H1 (cell line): Measurements from ENCODE around the gene DRC7. TPM values are rescaled to one million over a fixed set of nuclear protein-coding genes. Genes with fewer than 3 reads are reported as not detected.

Source experiments
- CTCF ChIA-PET: fragments of 300-600 bp; sonication (Branson Sonifier 250); formaldehyde crosslinking; loops from one replicate; lab custom pipeline; 2021; ENCODE audit not compliant: partially characterized antibody; lab: Charles Lee
- POLR2A ChIA-PET: fragments of 300-600 bp; sonication (Branson Sonifier 250); formaldehyde crosslinking; loops from one replicate; lab custom pipeline; 2021; ENCODE audit warnings: inconsistent platforms; ENCODE audit not compliant: partially characterized antibody; lab: Charles Lee
- DNase-seq, 2 experiments: peaks; one replicate each; pipeline versions ENCODE4 v3.0.0 to v3.0.0-alpha.2; 2010 to 2022; ENCODE audit warnings: low spot score in 2 of 2, low read depth in 1 of 2, mixed read lengths in 1 of 2
- FAIRE-seq: peaks from 2 replicates; lab custom pipeline; 2011; peaks lifted over from hg19 to GRCh38; lab: Jason Lieb, UNC
- H2AFZ ChIP-seq: 2 replicates; pipeline ENCODE4 v1.8.1; 2012; ENCODE audit warnings: low read length, inconsistent platforms
- H2AK5ac ChIP-seq: 2 replicates; pipeline ENCODE4 v1.6.1; 2013; ENCODE audit warnings: low read depth, low read length
- H2BK120ac ChIP-seq: replicated peaks from 2 replicates; pipeline ENCODE3; 2013; ENCODE audit warnings: low read depth, low read length, inconsistent platforms
- H2BK12ac ChIP-seq: 2 replicates; pipeline ENCODE4 v1.6.1; 2013; ENCODE audit warnings: low read depth, low read length
- H2BK15ac ChIP-seq: 2 replicates; pipeline ENCODE4 v1.6.1; 2013; ENCODE audit warnings: low read length
- H2BK20ac ChIP-seq: 2 replicates; pipeline ENCODE4 v1.6.1; 2013; ENCODE audit warnings: low read length
- H2BK5ac ChIP-seq: 2 replicates; pipeline ENCODE4 v1.6.1; 2013; ENCODE audit warnings: low read depth, low read length
- H3K14ac ChIP-seq: 2 replicates; pipeline ENCODE4 v1.6.1; 2013; ENCODE audit warnings: inconsistent platforms; ENCODE audit not compliant: insufficient read length
- H3K18ac ChIP-seq: 2 replicates; pipeline ENCODE4 v1.6.1; 2013; ENCODE audit warnings: low read length; ENCODE audit errors: extremely low read depth
- H3K23ac ChIP-seq: 2 replicates; pipeline ENCODE4 v1.6.1; 2013; ENCODE audit warnings: inconsistent platforms; ENCODE audit not compliant: insufficient read length
- H3K23me2 ChIP-seq: 2 replicates; pipeline ENCODE4 v1.6.1; 2013; ENCODE audit warnings: low read depth, low read length
- H3K27ac ChIP-seq: 2 replicates; pipeline ENCODE4 v1.6.1; 2011; ENCODE audit warnings: low read depth, low read length, inconsistent platforms
- H3K27me3 ChIP-seq, 4 experiments: replicated peaks in 1 of 4; 1 replicate in 1 of 4; 2 replicates in 3 of 4; pipeline versions ENCODE4 v1.6.1 to v1.8.1; 2011 to 2013; ENCODE audit warnings: low read length in 3 of 4, mild to moderate bottlenecking in 3 of 4, inconsistent platforms in 2 of 4, mixed read lengths in 2 of 4, moderate library complexity in 1 of 4; ENCODE audit not compliant: control insufficient read depth in 3 of 4, insufficient read depth in 3 of 4; ENCODE audit errors: extremely low read depth in 1 of 4
- H3K36me3 ChIP-seq, 4 experiments: 2 replicates each; pipeline versions ENCODE4 v1.6.1 to v1.8.1; 2011 to 2013; ENCODE audit warnings: mild to moderate bottlenecking in 4 of 4, low read length in 3 of 4, moderate library complexity in 2 of 4, control low read depth in 1 of 4, inconsistent platforms in 1 of 4; ENCODE audit not compliant: insufficient read depth in 4 of 4, control insufficient read depth in 2 of 4
- H3K4ac ChIP-seq: replicated peaks from 2 replicates; pipeline ENCODE3; 2013; ENCODE audit warnings: low read length, low read depth, mixed read lengths, inconsistent platforms; ENCODE audit not compliant: insufficient read length
- H3K4me1 ChIP-seq, 4 experiments: replicated peaks in 1 of 4; 1 replicate in 1 of 4; 2 replicates in 3 of 4; pipeline versions ENCODE4 v1.6.1 to v1.8.1; 2011 to 2013; ENCODE audit warnings: low read length in 3 of 4, inconsistent platforms in 2 of 4, mixed read lengths in 1 of 4; ENCODE audit not compliant: insufficient read depth in 4 of 4, control insufficient read depth in 3 of 4
- H3K4me2 ChIP-seq, 2 experiments: 2 replicates each; pipeline versions ENCODE4 v1.6.1 to v1.8.1; 2011 to 2013; ENCODE audit warnings: low read depth in 2 of 2, low read length in 2 of 2, control low read depth in 1 of 2, inconsistent platforms in 1 of 2, mild to moderate bottlenecking in 1 of 2; ENCODE audit not compliant: insufficient read depth in 1 of 2
- H3K4me3 ChIP-seq, 4 experiments: fragments of 200-600, 300-600 bp in 1 of 4; sonication (generic), shearing (Covaris generic), sonication (Bioruptor Twin) in 1 of 4; 2 replicates each; pipeline versions ENCODE4 v1.5.1 to v1.8.1; 2011 to 2016; ENCODE audit warnings: low read length in 4 of 4, low read depth in 3 of 4, control low read depth in 2 of 4, inconsistent platforms in 2 of 4, mild to moderate bottlenecking in 2 of 4, mixed read lengths in 1 of 4, moderate library complexity in 1 of 4; ENCODE audit not compliant: insufficient read depth in 2 of 4; ENCODE audit errors: extremely low read depth in 1 of 4
- H3K56ac ChIP-seq: replicated peaks from 2 replicates; pipeline ENCODE3; 2013; ENCODE audit warnings: low read depth, mild to moderate bottlenecking, mixed read lengths, low read length, inconsistent platforms; ENCODE audit not compliant: insufficient read length
- H3K79me1 ChIP-seq: 2 replicates; pipeline ENCODE4 v1.6.1; 2013; ENCODE audit warnings: low read depth, low read length, control low read depth
- H3K79me2 ChIP-seq, 2 experiments: 2 replicates each; pipeline versions ENCODE4 v1.6.1 to v1.8.1; 2012 to 2013; ENCODE audit warnings: low read length in 2 of 2, mild to moderate bottlenecking in 2 of 2, inconsistent platforms in 1 of 2; ENCODE audit not compliant: insufficient read depth in 2 of 2, control insufficient read depth in 1 of 2
- H3K9ac ChIP-seq, 4 experiments: replicated peaks in 1 of 4; 1 replicate in 1 of 4; 2 replicates in 3 of 4; pipeline versions ENCODE4 v1.6.1 to v1.8.1; 2011 to 2013; ENCODE audit warnings: low read depth in 3 of 4, low read length in 3 of 4, control low read depth in 2 of 4, mild to moderate bottlenecking in 2 of 4, moderate library complexity in 2 of 4, inconsistent platforms in 1 of 4; ENCODE audit errors: extremely low read depth in 1 of 4
- H3K9me3 ChIP-seq, 2 experiments: 2 replicates each; pipeline versions ENCODE4 v1.6.1 to v1.8.1; 2012 to 2013; ENCODE audit warnings: mild to moderate bottlenecking in 2 of 2, moderate library complexity in 2 of 2, control low read depth in 1 of 2, inconsistent platforms in 1 of 2, low read depth in 1 of 2, low read length in 1 of 2, mixed read lengths in 1 of 2; ENCODE audit not compliant: insufficient read depth in 2 of 2
- H4K20me1 ChIP-seq, 2 experiments: replicated peaks in 1 of 2; 2 replicates each; pipeline versions ENCODE3 to v1.8.1; 2011 to 2013; ENCODE audit warnings: inconsistent platforms in 2 of 2, low read length in 2 of 2, mild to moderate bottlenecking in 1 of 2; ENCODE audit not compliant: insufficient read depth in 2 of 2, control insufficient read depth in 1 of 2
- H4K5ac ChIP-seq: 2 replicates; pipeline ENCODE4 v1.6.1; 2013; ENCODE audit warnings: low read length, low read depth, mixed read lengths, inconsistent platforms; ENCODE audit not compliant: insufficient read length
- H4K8ac ChIP-seq: 2 replicates; pipeline ENCODE4 v1.8.0; 2013; ENCODE audit warnings: mild to moderate bottlenecking, moderate library complexity, low read length, inconsistent platforms; ENCODE audit not compliant: insufficient read depth; ENCODE audit errors: extremely low read depth
- H4K91ac ChIP-seq: replicated peaks from 2 replicates; pipeline ENCODE3; 2013; ENCODE audit warnings: low read length, mixed read lengths, inconsistent platforms; ENCODE audit not compliant: insufficient read length
- BACH1 ChIP-seq: IDR thresholded peaks from 2 replicates; pipeline ENCODE4 v1.6.1; 2012; ENCODE audit warnings: low read length, improper control_type of control experiment
- CHD2 ChIP-seq: IDR thresholded peaks from 2 replicates; pipeline ENCODE4 v1.6.1; 2012; ENCODE audit warnings: low read length, improper control_type of control experiment
- CTBP2 ChIP-seq: IDR thresholded peaks from 2 replicates; pipeline ENCODE4 v1.7.0; 2011; ENCODE audit warnings: borderline replicate concordance, mild to moderate bottlenecking, moderate library complexity, mixed read lengths, low read length; ENCODE audit not compliant: insufficient read depth, insufficient read length
- EGR1 ChIP-seq: IDR thresholded peaks from 2 replicates; pipeline ENCODE4 v1.6.1; 2011; ENCODE audit warnings: low read depth, low read length, borderline replicate concordance
- EZH2 ChIP-seq: fragments of 200-600 bp; sonication (generic); IDR thresholded peaks from 2 replicates; pipeline ENCODE4 v1.7.1; 2012; ENCODE audit warnings: low read depth, mild to moderate bottlenecking, moderate library complexity, low read length, inconsistent platforms; ENCODE audit not compliant: severe bottlenecking
- GABPA ChIP-seq: IDR thresholded peaks from 2 replicates; pipeline ENCODE4 v1.6.1; 2011; ENCODE audit warnings: mild to moderate bottlenecking, low read length, moderate library complexity, borderline replicate concordance; ENCODE audit not compliant: insufficient read depth
- JUN ChIP-seq: IDR thresholded peaks from 2 replicates; pipeline ENCODE4 v1.6.1; 2011; ENCODE audit warnings: low read depth, mild to moderate bottlenecking, improper control_type of control experiment, low read length
- KDM5A ChIP-seq: fragments of 200-600 bp; IDR thresholded peaks from 2 replicates; pipeline ENCODE4 v1.7.1; 2012; ENCODE audit warnings: mild to moderate bottlenecking, low read length, inconsistent platforms, mixed read lengths
- POLR2AphosphoS5 ChIP-seq: IDR thresholded peaks from 2 replicates; pipeline ENCODE4 v1.6.1; 2011; ENCODE audit warnings: low read depth, low read length
- RBBP5 ChIP-seq: IDR thresholded peaks from 2 replicates; pipeline ENCODE4 v1.7.1; 2012; ENCODE audit warnings: low read depth, mild to moderate bottlenecking, inconsistent platforms, low read length, moderate library complexity, borderline replicate concordance
- SIX5 ChIP-seq: IDR thresholded peaks from 2 replicates; pipeline ENCODE4 v1.6.1; 2011; ENCODE audit warnings: mild to moderate bottlenecking, low read depth, low read length
- SP1 ChIP-seq: IDR thresholded peaks from 2 replicates; pipeline ENCODE4 v1.6.1; 2011; ENCODE audit warnings: low read depth, low read length
- ZNF274 ChIP-seq: IDR thresholded peaks from 2 replicates; pipeline ENCODE4 v1.7.0; 2012; ENCODE audit warnings: low read length, borderline replicate concordance; ENCODE audit errors: extremely low read depth
- WGBS, 2 experiments: shearing (Covaris generic) in 1 of 2; methylation state at CpG; one replicate each; pipeline versions ENCODE4 v1.1.6 to v1.1.7; 2013 to 2015; ENCODE audit warnings: low lambda C conversion rate in 2 of 2, mixed read lengths in 2 of 2, inconsistent platforms in 1 of 2, low coverage in 1 of 2, missing lambda C conversion rate in 1 of 2; ENCODE audit not compliant: insufficient replicate concordance in 2 of 2, insufficient coverage in 1 of 2, insufficient read length in 1 of 2; ENCODE audit errors: extremely low coverage in 1 of 2, missing lambda C conversion rate in 1 of 2; 5-methylcytosine and 5-hydroxymethylcytosine counted together
- polyA plus RNA-seq, 7 experiments: library from polyadenylated mRNA; depleted of rRNA in 3 of 7; stranded (reverse) in 5 of 7; unstranded in 2 of 7; fragments of >200 nt in 5 of 7; fragments of 200-250 nt in 2 of 7; gene quantifications; 1 replicate in 5 of 7; 2 replicates in 1 of 7; 4 replicates in 1 of 7; pipeline versions ENCODE4 v1.2.1 to v1.2.3, GENCODE V29; 2011 to 2013; ENCODE audit warnings: missing spikeins in 2 of 7, mixed read lengths in 2 of 7
- total RNA-seq: library from RNA; stranded (reverse); fragmentation: NEBNext Ultra II Directional; extraction: Animal tissue kit (Norgen Biotek cat#: 25700); gene quantifications from 2 replicates; pipeline ENCODE4 v1.2.1, GENCODE V29; 2021

The DRC7 gene
- total and polyA plus RNA-seq, 2 of the 8 experiments (the other 6 are each of a cell fraction or from before 2014, with no cell fraction given), result 0.14 TPM; not detected in 1

DNA sequence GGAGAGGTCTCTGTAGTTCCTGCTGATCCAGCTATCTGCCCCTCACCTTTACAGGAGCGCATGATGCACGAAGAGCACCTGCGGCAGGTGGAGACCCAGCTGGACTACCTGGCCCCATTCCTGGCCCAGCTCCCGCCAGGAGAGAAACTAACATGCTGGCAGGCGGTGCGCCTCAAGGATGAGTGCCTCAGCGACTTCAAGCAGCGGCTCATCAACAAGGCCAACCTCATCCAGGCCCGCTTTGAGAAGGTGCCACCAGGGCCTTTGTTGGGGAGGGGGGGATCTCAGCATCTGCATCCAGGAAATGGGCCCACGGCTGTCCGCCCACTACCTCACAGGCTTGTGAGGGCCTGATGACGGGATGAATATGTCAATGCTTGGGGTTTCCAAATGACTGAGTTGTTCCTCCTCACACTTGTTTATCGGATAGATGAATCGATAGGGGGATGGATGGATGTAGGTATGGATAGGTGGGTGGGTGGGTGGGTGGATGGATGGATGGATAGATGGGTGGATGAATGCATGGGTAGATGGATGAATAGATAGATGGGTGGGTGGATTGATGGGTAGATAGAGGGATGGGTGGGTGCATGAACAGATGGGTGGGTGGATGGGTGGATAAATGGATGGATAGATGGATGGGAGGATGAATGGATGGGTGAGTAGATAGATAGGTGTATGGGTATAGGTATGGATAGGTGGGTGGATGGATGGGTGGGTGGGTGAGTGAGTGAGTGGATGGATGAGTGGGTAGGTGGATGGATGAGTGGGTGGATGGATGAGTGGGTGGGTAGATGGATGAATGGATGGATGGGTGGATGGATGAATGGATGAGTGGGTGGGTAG lies 34.0 kb downstream of the DRC7 start:
- Histone ChIP-seq H2BK5ac (no peak overlapping the region), H2AK5ac (no peak overlapping the region), H3K18ac (no peak overlapping the region), H2BK20ac (no peak overlapping the region), H3K79me1 (no peaks in the 10 kb centered on the region), H3K79me2 (no peaks in the 10 kb centered on the region), H3K4me3 (no peak overlapping the region), H2BK12ac (no peak overlapping the region), H4K8ac (peak overlapping the region; percentile 71; the same call in 1 of the 2 replicates), H3K56ac (no peak overlapping the region), H2AFZ (no peak overlapping the region), H3K27me3 (no peaks in the 10 kb centered on the region; a peak in 1 of 7 replicates), H3K14ac (no peak overlapping the region), H3K4me1 (no peaks in the 10 kb centered on the region; a peak in 1 of 7 replicates), H4K20me1 (peaks cover 0 to 3% of the 10 kb centered on the region in 2 experiments), H3K36me3 (no peaks in the 10 kb centered on the region), H4K5ac (no peak overlapping the region), H3K9me3 (no peaks in the 10 kb centered on the region; a peak in 1 of 4 replicates), H2BK15ac (no peak overlapping the region), H3K27ac (no peak overlapping the region), H3K4me2 (no peak overlapping the region), H3K4ac (no peak overlapping the region), H3K9ac (no peak overlapping the region), H3K23me2 (peaks cover 17% of the 10 kb centered on the region; the same call in 1 of the 2 replicates), H2BK120ac (no peak overlapping the region), H3K23ac (no peak overlapping the region), H4K91ac (no peak overlapping the region)
- WGBS, 2 experiments, result 92% methylated on average over 14 of the region's 14 CpGs; no CpG with 5 or more reads in 1 of the 2 experiments
- CTCF ChIA-PET, result interaction anchor here (0.8 to 6.6 kb wide), 8 partner anchors 35 to 264 kb away, joined by 3 to 48 read pairs (median 3); partner anchors contain the start of gene ADGRG3
- FAIRE-seq, result no peak
- POLR2A ChIA-PET, result no interaction called here
- no peak for DNase-seq
- TF ChIP-seq RBBP5 (no peak), KDM5A (no peak), SIX5 (no peak), EZH2 (no peak), SP1 (no peak), ZNF274 (no peak), EGR1 (no peak), CHD2 (no peak), POLR2AphosphoS5 (no peak), JUN (no peak), GABPA (no peak), BACH1 (no peak), CTBP2 (no peak)
